HFF-Myc (cell line): ENCODE measurements around the gene WDPCP.
"Not testable (repeated sequence)": the region's sequence is repeated elsewhere in the genome, so short reads cannot be mapped to it uniquely, and the experiment has no call there.

Source experiments
- DNase-seq: peaks from one replicate; pipeline ENCODE4 v3.0.0-alpha.2; 2011; ENCODE audit warnings: low read depth; ENCODE audit errors: extremely low read depth
- H3K4me3 ChIP-seq: replicated peaks from 2 replicates; pipeline ENCODE4 v1.5.1; 2011; ENCODE audit warnings: low read depth, mild to moderate bottlenecking, control low read depth, low read length
- TF ChIP-seq, protein P1 (sequence below): IDR thresholded peaks from 2 replicates; pipeline ENCODE4 v1.5.1; 2012; ENCODE audit warnings: mild to moderate bottlenecking, low read depth, low read length, control low read depth; ENCODE audit errors: missing control alignments

The WDPCP gene

DNA sequence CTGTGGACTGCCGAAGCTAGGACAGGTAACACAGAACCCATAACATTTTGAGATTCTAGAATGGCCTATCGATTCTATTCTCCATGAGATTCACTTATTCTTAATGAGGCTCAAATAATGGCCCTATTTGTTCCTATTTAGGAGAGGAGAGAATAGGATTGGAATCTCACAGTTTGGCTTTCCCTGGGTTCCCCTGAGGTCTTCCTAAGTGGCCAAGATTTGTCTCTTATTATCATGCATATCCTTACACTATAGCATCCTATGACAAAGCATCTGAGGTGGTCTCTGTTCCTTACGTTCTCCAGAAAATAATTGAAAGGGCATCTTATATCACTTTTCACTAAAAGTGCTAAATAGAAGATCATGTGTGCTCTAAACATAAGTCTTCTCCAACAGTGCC lies 9.5 kb downstream of the WDPCP start:
- TF ChIP-seq, protein P1, sequence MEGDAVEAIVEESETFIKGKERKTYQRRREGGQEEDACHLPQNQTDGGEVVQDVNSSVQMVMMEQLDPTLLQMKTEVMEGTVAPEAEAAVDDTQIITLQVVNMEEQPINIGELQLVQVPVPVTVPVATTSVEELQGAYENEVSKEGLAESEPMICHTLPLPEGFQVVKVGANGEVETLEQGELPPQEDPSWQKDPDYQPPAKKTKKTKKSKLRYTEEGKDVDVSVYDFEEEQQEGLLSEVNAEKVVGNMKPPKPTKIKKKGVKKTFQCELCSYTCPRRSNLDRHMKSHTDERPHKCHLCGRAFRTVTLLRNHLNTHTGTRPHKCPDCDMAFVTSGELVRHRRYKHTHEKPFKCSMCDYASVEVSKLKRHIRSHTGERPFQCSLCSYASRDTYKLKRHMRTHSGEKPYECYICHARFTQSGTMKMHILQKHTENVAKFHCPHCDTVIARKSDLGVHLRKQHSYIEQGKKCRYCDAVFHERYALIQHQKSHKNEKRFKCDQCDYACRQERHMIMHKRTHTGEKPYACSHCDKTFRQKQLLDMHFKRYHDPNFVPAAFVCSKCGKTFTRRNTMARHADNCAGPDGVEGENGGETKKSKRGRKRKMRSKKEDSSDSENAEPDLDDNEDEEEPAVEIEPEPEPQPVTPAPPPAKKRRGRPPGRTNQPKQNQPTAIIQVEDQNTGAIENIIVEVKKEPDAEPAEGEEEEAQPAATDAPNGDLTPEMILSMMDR, result no peak
- DNase-seq, result no peak
- no peak overlapping the region for H3K4me3 ChIP-seq

DNA sequence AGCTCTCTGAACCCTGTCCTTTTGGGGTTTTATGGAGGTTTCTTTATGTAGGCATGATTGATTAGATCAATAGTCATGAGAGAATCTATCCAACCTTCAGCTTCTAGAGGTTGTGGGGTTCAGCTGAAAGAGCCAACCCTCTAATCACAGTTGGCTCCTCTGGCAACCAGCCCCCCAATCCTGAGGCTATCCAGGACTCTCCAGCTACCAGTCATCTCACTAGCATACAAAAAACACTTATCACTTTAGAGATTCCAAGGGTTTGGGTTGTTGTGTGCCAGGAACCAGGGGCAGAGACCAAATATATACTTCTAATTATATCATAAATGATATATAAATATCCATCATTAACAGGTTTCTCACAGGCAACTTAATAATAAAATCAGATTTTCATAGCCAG lies 11.7 kb downstream of the WDPCP start:
- no peak overlapping the region for H3K4me3 ChIP-seq
- DNase-seq, result no peak
- TF ChIP-seq, protein P1, result no peak

DNA sequence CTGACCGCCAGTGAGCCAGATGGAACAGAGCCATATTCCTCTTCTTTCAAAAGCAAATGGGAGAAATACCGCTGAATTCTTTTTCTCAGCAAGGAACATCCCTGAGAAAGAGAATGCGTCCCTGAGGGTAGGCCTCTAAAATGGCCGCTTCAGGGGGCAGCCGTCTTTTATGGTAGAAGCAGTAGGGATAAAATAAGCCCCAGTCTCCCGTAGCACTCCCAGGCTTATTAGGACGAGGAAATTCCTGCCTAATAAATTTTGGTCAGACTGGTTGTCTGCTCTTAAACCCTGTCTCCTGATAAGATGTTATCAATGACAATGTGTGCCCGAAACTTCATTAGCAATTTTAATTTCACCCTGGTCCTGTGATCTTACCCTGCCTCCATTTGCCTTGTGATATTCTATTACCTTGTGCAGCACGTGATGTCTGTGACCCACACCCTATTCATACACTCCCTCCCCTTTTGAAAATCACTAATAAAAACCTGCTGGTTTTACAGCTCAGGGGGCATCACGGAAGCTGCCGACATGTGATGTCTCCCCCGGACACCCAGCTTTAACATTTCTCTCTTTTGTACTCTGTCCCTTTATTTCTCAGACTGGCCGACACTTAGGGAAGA lies 14.4 kb downstream of the WDPCP start:
- DNase-seq, H3K4me3 ChIP-seq: not testable (repeated sequence)

DNA sequence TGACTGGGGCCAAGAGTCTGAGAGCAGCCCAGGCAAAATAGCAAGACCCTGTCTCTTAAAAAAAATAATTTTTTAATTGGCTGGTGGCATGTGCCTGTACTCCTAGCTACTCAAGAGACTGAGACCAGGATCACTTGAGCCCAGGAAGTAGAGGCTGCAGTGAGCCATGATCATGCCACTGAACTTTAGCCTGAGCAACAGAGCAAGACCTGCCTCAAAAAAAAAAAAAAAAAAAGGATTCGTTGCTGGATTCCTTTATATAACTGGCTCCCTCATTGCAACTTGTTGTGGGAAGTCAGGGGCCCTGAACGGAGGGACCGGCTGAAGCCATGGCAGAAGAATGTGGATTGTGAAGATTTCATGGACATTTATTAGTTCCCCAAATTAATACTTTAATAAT lies 15.3 kb downstream of the WDPCP start:
- not testable (repeated sequence) for DNase-seq, H3K4me3 ChIP-seq

DNA sequence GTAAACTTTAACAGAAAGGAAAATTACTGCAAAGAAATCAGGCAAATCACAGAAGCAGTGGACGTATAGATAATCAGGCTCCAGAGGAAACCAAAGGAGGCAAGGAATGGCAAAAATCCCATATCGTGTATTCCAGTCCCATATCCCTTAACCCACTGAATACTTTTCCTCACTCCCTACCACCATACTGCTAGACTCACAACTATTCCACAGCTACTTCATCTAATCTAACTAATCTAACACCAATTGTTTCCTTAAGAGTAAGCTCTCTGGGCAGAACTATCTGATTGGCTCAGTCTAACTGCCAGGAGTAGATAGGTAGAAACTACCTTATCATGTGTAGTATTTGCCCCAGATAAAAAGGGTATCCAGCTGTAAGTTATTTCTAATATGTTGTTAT lies 16.3 kb downstream of the WDPCP start:
- H3K4me3 ChIP-seq, result no peak overlapping the region
- TF ChIP-seq, protein P1, result no peak
- DNase-seq, result no peak

DNA sequence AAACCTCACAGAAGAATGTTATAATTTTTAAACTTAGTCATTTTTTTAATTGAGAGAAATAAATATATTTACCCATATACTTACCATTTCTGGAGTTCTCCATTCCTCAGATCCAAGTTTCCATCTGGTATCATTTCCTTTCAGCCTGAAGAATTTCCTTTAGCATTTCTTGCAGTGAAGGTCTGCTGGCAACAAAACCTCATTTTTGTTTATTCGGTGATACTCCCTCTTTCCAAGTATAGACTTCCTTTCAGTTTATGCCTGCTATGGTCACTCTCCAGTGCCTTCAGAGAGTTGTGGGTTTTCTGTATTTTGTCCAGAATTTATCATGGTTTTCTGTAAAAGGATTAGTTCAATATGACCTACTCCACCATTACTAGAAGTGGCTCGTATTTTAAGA lies 17.0 kb downstream of the WDPCP start:
- DNase-seq, result no peak
- TF ChIP-seq, protein P1, result no peak
- H3K4me3 ChIP-seq, result no peak overlapping the region

DNA sequence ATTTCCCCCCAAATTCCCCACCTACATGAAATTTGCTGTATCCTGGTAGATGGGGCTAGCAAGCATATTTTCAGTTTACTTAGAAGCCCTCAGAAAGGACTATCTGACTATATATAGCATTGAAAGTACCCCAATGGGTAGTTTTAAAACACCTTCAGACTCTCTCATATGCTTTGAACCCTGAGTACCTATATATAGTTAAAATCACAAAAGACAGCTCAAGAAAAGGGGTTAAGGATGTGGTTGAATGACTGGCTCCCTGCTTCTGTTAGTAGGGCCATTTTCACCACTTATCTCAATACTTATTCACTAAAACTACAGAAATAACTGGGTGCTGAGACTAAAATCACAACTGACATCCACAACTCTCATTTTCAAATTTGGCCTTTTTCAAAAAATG lies 18.5 kb downstream of the WDPCP start:
- DNase-seq, result no peak
- H3K4me3 ChIP-seq, result no peak overlapping the region
- TF ChIP-seq, protein P1, result no peak

DNA sequence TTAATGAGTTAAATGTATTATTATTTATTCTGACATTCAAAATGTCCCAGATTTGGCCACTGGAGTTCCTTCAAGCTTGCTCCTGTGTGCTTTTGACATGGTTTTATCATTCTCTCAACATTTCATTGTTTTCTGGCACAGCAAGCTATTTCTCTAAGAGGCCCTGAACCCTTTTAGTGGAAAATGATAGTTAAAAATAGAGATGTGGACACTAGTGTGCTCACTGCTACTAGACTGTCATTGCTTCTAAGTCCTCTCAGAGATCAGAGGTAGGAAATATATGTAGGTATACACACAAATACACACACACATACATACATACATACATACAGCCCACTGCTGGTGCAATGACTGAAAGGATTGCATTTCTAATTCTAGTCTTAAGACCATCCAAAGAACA lies 25.5 kb downstream of the WDPCP start:
- no peak overlapping the region for H3K4me3 ChIP-seq
- TF ChIP-seq, protein P1, result no peak
- DNase-seq, result no peak

DNA sequence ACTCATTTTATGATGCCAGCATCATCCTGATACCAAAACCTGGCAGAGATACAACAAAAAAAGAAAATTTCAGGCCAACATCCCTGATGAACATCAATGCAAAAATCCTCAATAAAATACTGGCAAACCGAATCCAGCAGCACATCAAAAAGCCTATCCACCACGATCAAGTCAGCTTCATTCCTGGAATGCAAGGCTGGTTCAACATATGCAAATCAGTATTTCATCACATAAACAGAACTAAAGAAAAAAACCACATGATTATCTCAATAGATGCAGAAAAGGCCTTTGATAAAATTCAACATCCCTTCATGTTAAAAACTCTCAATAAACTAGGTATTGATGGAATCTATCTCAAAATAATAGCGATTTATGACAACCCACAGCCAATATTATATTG lies 29.4 kb downstream of the WDPCP start:
- H3K4me3 ChIP-seq, DNase-seq: not testable (repeated sequence)

DNA sequence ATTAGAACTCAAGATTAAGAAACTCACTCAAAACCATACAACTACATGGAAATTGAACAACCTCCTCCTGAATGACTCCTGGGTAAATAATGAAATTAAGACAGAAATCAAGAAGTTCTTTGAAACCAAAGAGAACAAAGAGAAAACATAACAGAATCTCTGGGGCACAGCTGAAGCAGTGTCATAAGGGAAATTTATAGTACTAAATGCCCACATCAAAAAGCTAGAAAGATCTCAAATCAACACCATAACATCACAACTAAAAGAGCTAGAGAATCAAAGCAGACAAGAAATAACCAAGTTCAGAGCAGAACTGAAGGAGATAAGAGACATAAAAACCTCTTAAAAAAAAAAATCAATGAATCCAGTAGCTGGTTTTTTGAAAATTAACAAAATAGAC lies 30.5 kb downstream of the WDPCP start:
- H3K4me3 ChIP-seq, DNase-seq: not testable (repeated sequence)
